PC-3 (cell line): ENCODE data around the gene MSH4. TPM values are rescaled to one million over a fixed set of nuclear protein-coding genes. Genes with fewer than 3 reads are reported as not detected.
A peak's percentile ranks its signal among the peaks of the same experiment; 100 is the strongest.

Experiments
- ATAC-seq: fragments of 200-7000 bp; cut with Tn5 transposase; 2 replicates; pipeline ENCODE4 v1.9.1; 2020; ENCODE audit warnings: mild to moderate bottlenecking, moderate library complexity
- BruUV-seq: library from RNA; stranded (reverse); fragments of 400-500 nt; replicated peaks from 2 replicates; lab custom pipeline; 2021; lab: Mats Ljungman, UMichigan
- CTCF ChIA-PET: fragments of 300-600 bp; sonication (Branson Sonifier 250); formaldehyde crosslinking; loops from one replicate; lab custom pipeline; 2022; ENCODE audit warnings: antibody characterized with exemption; lab: Charles Lee
- POLR2A ChIA-PET: fragments of 300-600 bp; sonication (Branson Sonifier 250); formaldehyde crosslinking; loops from one replicate; lab custom pipeline; 2022; ENCODE audit warnings: antibody characterized with exemption; ENCODE audit not compliant: unreplicated experiment; lab: Charles Lee
- DNase-seq: peaks from one replicate; pipeline ENCODE4 v3.0.0-alpha.2; 2015
- H2AFZ ChIP-seq: fragments of 300-600 bp; sonication (generic); 2 replicates; pipeline ENCODE4 v1.6.0; 2016; ENCODE audit warnings: antibody characterized with exemption, low read length
- H3F3A ChIP-seq: fragments of 300-600 bp; sonication (generic); one replicate; pipeline ENCODE4 v1.6.0; 2017; ENCODE audit warnings: antibody characterized with exemption, low read length, control low read depth, mild to moderate bottlenecking; ENCODE audit not compliant: unreplicated experiment
- H3K27ac ChIP-seq: fragments of 300-600 bp; sonication (generic); 2 replicates; pipeline ENCODE4 v1.5.1; 2016; ENCODE audit warnings: mild to moderate bottlenecking, low read length
- H3K27me3 ChIP-seq: fragments of 300-600 bp; sonication (generic); 2 replicates; pipeline ENCODE4 v1.6.1; 2016; ENCODE audit warnings: low read length, mixed read lengths
- H3K36me3 ChIP-seq: fragments of 300-600 bp; sonication (generic); 2 replicates; pipeline ENCODE4 v1.6.1; 2016; ENCODE audit warnings: low read depth, mixed run types, low read length, mixed read lengths
- H3K4me1 ChIP-seq: fragments of 300-600 bp; sonication (generic); 2 replicates; pipeline ENCODE4 v1.5.1; 2016; ENCODE audit warnings: low read length; ENCODE audit not compliant: insufficient read depth
- H3K4me2 ChIP-seq: fragments of 300-600 bp; sonication (generic); 2 replicates; pipeline ENCODE4 v1.6.0; 2016; ENCODE audit warnings: low read length
- H3K4me3 ChIP-seq: fragments of 300-600 bp; sonication (generic); 2 replicates; pipeline ENCODE4 v1.5.1; 2016; ENCODE audit warnings: mild to moderate bottlenecking, low read length, mixed read lengths
- H3K79me2 ChIP-seq: fragments of 300-600 bp; sonication (generic); 2 replicates; pipeline ENCODE4 v1.6.1; 2017; ENCODE audit warnings: low read length, mixed read lengths
- H3K9ac ChIP-seq: fragments of 300-600 bp; sonication (generic); 2 replicates; pipeline ENCODE4 v1.6.0; 2016; ENCODE audit warnings: mild to moderate bottlenecking, low read length
- H3K9me2 ChIP-seq: fragments of 300-600 bp; sonication (generic); replicated peaks from 2 replicates; pipeline ENCODE4 v1.6.1; 2016; ENCODE audit warnings: mixed run types, low read length, mixed read lengths
- H3K9me3 ChIP-seq: fragments of 300-600 bp; sonication (generic); 2 replicates; pipeline ENCODE4 v1.6.1; 2016; ENCODE audit warnings: low read length, mixed read lengths
- H4K20me1 ChIP-seq: fragments of 300-600 bp; sonication (generic); 2 replicates; pipeline ENCODE4 v1.6.1; 2016; ENCODE audit warnings: low read length, mixed read lengths
- EZH2 ChIP-seq: fragments of 300-600 bp; sonication (generic); IDR thresholded peaks from one replicate; pipeline ENCODE4 v1.6.1; 2017; ENCODE audit warnings: antibody characterized with exemption, mild to moderate bottlenecking, low read length; ENCODE audit not compliant: unreplicated experiment
- EZH2phosphoT487 ChIP-seq: fragments of 300-600 bp; sonication (generic); IDR thresholded peaks from 2 replicates; pipeline ENCODE4 v1.6.1; 2018; ENCODE audit warnings: mild to moderate bottlenecking, antibody characterized with exemption, low read length, borderline replicate concordance
- intact Hi-C: fragments of 100-400 bp; cut with micrococcal nuclease; formaldehyde crosslinking; loops from 2 replicates; pipeline ENCODE4 v1.9.0; 2023
- total RNA-seq: library from RNA; depleted of rRNA; stranded (reverse); fragments of >200 nt; gene quantifications from 2 replicates; pipeline ENCODE4 v1.2.3, GENCODE V29; 2014
- TF ChIP-seq, protein P1 (sequence below): fragments of 300-600 bp; sonication (generic); conservative IDR thresholded peaks from 2 replicates; pipeline ENCODE4 v1.5.1; 2017; ENCODE audit warnings: antibody characterized with exemption, low read depth, mild to moderate bottlenecking, low read length

The MSH4 gene
- total RNA-seq, 1 experiment from 2014 or later = not detected

DNA sequence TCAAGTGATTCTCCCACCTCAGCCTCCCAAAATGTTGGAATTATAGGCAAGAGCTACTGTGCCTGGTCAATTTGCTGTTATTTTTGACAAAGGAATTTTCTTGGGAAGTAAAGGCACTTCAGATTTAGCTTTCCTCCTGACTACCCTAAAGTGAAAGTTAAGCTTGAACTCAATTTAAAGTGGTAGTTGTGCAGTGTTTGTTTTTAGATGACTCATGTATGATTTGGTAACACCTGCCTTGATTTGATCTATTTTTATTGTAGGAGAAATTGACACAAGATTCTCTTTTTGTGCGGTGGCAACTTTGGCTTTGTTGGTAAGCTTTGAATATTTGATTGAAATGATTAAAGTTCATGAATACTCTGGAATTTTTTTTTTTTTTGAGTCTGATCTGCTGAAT, 5.7 kb upstream of the MSH4 start:
- Histone ChIP-seq H3K36me3 (peaks cover 87% of the 10 kb centered on the region), H4K20me1 (peaks cover 82% of the 10 kb centered on the region), H3K9me2 (no peaks in the 10 kb centered on the region), H3K4me3 (peak overlapping the region; percentile 95), H3K9me3 (no peaks in the 10 kb centered on the region), H2AFZ (no peak overlapping the region), H3K9ac (no peak overlapping the region), H3K79me2 (peaks cover 67% of the 10 kb centered on the region), H3K4me2 (peak overlapping the region; percentile 95), H3F3A (peaks cover 22% of the 10 kb centered on the region), H3K27ac (peak overlapping the region; percentile 18; the same call in 1 of the 2 replicates), H3K4me1 (peaks cover 31% of the 10 kb centered on the region), H3K27me3 (no peaks in the 10 kb centered on the region)
- DNase-seq (peak; percentile 63), ATAC-seq (peak; percentile 42)
- CTCF ChIA-PET = no interaction called here
- POLR2A ChIA-PET = no interaction called here
- no peak for TF ChIP-seq EZH2
- TF ChIP-seq EZH2phosphoT487 = no peak
- TF ChIP-seq, protein P1, sequence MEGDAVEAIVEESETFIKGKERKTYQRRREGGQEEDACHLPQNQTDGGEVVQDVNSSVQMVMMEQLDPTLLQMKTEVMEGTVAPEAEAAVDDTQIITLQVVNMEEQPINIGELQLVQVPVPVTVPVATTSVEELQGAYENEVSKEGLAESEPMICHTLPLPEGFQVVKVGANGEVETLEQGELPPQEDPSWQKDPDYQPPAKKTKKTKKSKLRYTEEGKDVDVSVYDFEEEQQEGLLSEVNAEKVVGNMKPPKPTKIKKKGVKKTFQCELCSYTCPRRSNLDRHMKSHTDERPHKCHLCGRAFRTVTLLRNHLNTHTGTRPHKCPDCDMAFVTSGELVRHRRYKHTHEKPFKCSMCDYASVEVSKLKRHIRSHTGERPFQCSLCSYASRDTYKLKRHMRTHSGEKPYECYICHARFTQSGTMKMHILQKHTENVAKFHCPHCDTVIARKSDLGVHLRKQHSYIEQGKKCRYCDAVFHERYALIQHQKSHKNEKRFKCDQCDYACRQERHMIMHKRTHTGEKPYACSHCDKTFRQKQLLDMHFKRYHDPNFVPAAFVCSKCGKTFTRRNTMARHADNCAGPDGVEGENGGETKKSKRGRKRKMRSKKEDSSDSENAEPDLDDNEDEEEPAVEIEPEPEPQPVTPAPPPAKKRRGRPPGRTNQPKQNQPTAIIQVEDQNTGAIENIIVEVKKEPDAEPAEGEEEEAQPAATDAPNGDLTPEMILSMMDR = no peak
- no TSS peak for BruUV-seq
- intact Hi-C loops = no loop called here

DNA sequence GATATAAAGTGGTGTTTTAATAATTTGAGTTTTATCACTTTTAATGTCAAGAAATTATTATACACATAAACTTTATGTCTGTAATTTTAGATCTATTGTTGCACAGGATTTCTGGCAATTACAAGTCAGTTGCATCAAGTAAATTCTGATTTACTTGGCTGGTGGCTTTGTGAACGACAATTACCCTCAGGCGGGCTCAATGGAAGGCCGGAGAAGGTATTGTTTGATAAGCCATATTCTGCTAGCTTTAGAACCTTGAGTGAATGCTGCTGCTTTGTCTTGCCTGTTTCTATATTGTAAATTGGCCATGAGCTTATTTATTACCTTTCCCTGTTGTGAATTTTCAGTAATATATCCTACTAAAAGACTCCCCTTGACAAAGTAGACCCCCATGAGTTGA, 4.6 kb upstream of the MSH4 start:
- intact Hi-C loops = no loop called here
- POLR2A ChIA-PET = no interaction called here
- no peaks in the 10 kb centered on the region for H3K27me3 ChIP-seq
- H3K27ac ChIP-seq = no peak overlapping the region
- CTCF ChIA-PET = no interaction called here
- peaks cover 21% of the 10 kb centered on the region for H3F3A ChIP-seq
- H2AFZ ChIP-seq = no peak overlapping the region
- no TSS peak for BruUV-seq
- no peak for ATAC-seq
- H3K9ac ChIP-seq = no peak overlapping the region
- no peaks in the 10 kb centered on the region for H3K9me3 ChIP-seq
- peaks cover 31% of the 10 kb centered on the region for H3K4me1 ChIP-seq
- H3K36me3 ChIP-seq = peaks cover 85% of the 10 kb centered on the region
- H3K4me2 ChIP-seq = no peak overlapping the region
- H3K4me3 ChIP-seq = no peak overlapping the region
- peaks cover 75% of the 10 kb centered on the region for H4K20me1 ChIP-seq
- no peak for DNase-seq
- H3K9me2 ChIP-seq = no peaks in the 10 kb centered on the region
- TF ChIP-seq EZH2phosphoT487 = no peak
- no peak for TF ChIP-seq EZH2
- TF ChIP-seq, protein P1 = no peak
- H3K79me2 ChIP-seq = peaks cover 56% of the 10 kb centered on the region

DNA sequence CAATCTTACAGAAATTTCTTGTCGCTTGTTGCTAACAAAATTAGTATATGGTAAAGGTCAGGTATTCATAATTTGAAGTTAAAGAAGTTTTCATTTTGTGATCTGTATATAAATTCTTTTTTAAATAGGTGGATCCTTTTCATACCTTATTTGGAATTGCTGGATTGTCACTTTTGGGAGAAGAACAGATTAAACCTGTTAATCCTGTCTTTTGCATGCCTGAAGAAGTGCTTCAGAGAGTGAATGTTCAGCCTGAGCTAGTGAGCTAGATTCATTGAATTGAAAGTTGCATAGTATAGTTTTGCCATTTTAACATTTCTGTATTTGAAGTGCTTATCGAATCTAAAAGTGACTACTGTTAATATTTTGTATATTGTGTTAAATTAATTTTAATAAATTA, 2.3 kb upstream of the MSH4 start:
- peaks cover 52% of the 10 kb centered on the region for H4K20me1 ChIP-seq

More for the DNA sequence above, 2.3 kb upstream of the MSH4 start:
- BruUV-seq = no TSS peak
- ATAC-seq = no peak
- H3K9ac ChIP-seq = no peak overlapping the region
- no peak overlapping the region for H2AFZ ChIP-seq
- peaks cover 18% of the 10 kb centered on the region for H3F3A ChIP-seq
- H3K4me3 ChIP-seq = no peak overlapping the region
- H3K4me1 ChIP-seq = peaks cover 24% of the 10 kb centered on the region
- peaks cover 62% of the 10 kb centered on the region for H3K36me3 ChIP-seq
- peaks cover 33% of the 10 kb centered on the region for H3K79me2 ChIP-seq
- TF ChIP-seq, protein P1 = no peak
- no peak for TF ChIP-seq EZH2
- no peak for TF ChIP-seq EZH2phosphoT487
- no peak overlapping the region for H3K4me2 ChIP-seq
- H3K27me3 ChIP-seq = no peaks in the 10 kb centered on the region
- no peaks in the 10 kb centered on the region for H3K9me2 ChIP-seq
- DNase-seq = no peak
- CTCF ChIA-PET = no interaction called here
- POLR2A ChIA-PET = no interaction called here
- no peak overlapping the region for H3K27ac ChIP-seq
- intact Hi-C loops = no loop called here
- H3K9me3 ChIP-seq = no peaks in the 10 kb centered on the region
